DND-41 (cell line): ENCODE results near the gene ITIH5.

Source experiments
- ATAC-seq: fragments of 200-7000 bp; cut with Tn5 transposase; 3 replicates; pipeline ENCODE4 v1.9.1; 2021; ENCODE audit warnings: low read depth; ENCODE audit not compliant: insufficient read depth
- DNase-seq: peaks from one replicate; pipeline ENCODE4 v3.0.0-alpha.2; 2020
- H2AFZ ChIP-seq: 2 replicates; pipeline ENCODE4 v1.6.0; 2012; ENCODE audit warnings: low read depth, low read length
- H3K27ac ChIP-seq: 2 replicates; pipeline ENCODE4 v1.5.1; 2012; ENCODE audit warnings: low read length, inconsistent platforms
- H3K27me3 ChIP-seq: fragments of 200-600 bp; sonication (generic); 2 replicates; pipeline ENCODE4 v1.6.0; 2012; ENCODE audit warnings: low read length, mild to moderate bottlenecking, inconsistent platforms; ENCODE audit not compliant: insufficient read depth, poor library complexity
- H3K36me3 ChIP-seq: 2 replicates; pipeline ENCODE4 v1.5.1; 2012; ENCODE audit warnings: low read length, inconsistent platforms; ENCODE audit not compliant: insufficient read depth
- H3K4me1 ChIP-seq: 2 replicates; pipeline ENCODE4 v1.5.1; 2012; ENCODE audit warnings: mild to moderate bottlenecking, low read length; ENCODE audit not compliant: insufficient read depth
- H3K4me2 ChIP-seq: 2 replicates; pipeline ENCODE4 v1.6.0; 2012; ENCODE audit warnings: mild to moderate bottlenecking, moderate library complexity, low read length, inconsistent platforms; ENCODE audit not compliant: insufficient read depth
- H3K4me3 ChIP-seq, 2 experiments: fragments of 200-600 bp in 1 of 2; shearing (Covaris generic) in 1 of 2; 2 replicates each; pipeline ENCODE4 v1.5.1; 2012 to 2016; ENCODE audit warnings: inconsistent platforms in 2 of 2, low read length in 2 of 2, mild to moderate bottlenecking in 2 of 2, low read depth in 1 of 2, moderate library complexity in 1 of 2
- H3K79me2 ChIP-seq: 2 replicates; pipeline ENCODE4 v1.6.0; 2012; ENCODE audit warnings: low read length, inconsistent platforms; ENCODE audit not compliant: insufficient read depth
- H3K9ac ChIP-seq: 2 replicates; pipeline ENCODE4 v1.6.0; 2012; ENCODE audit warnings: low read depth, mild to moderate bottlenecking, inconsistent platforms, low read length, moderate library complexity
- H3K9me3 ChIP-seq: 2 replicates; pipeline ENCODE4 v1.5.1; 2012; ENCODE audit warnings: low read length, moderate library complexity, mild to moderate bottlenecking, inconsistent platforms; ENCODE audit not compliant: insufficient read depth, severe bottlenecking
- H4K20me1 ChIP-seq: 2 replicates; pipeline ENCODE4 v1.6.0; 2012; ENCODE audit warnings: low read length; ENCODE audit not compliant: insufficient read depth
- EZH2 ChIP-seq: IDR thresholded peaks from 3 replicates; pipeline ENCODE4 v1.6.1; 2012; ENCODE audit warnings: borderline replicate concordance, low read depth, mild to moderate bottlenecking, moderate library complexity, low read length, inconsistent platforms; ENCODE audit not compliant: severe bottlenecking
- TF ChIP-seq, protein P1 (sequence below): IDR thresholded peaks from 2 replicates; pipeline ENCODE4 v1.5.1; 2012; ENCODE audit warnings: borderline replicate concordance, low read length, moderate library complexity, mild to moderate bottlenecking; ENCODE audit not compliant: poor library complexity, severe bottlenecking; ENCODE audit errors: extremely low read depth

The ITIH5 gene

DNA sequence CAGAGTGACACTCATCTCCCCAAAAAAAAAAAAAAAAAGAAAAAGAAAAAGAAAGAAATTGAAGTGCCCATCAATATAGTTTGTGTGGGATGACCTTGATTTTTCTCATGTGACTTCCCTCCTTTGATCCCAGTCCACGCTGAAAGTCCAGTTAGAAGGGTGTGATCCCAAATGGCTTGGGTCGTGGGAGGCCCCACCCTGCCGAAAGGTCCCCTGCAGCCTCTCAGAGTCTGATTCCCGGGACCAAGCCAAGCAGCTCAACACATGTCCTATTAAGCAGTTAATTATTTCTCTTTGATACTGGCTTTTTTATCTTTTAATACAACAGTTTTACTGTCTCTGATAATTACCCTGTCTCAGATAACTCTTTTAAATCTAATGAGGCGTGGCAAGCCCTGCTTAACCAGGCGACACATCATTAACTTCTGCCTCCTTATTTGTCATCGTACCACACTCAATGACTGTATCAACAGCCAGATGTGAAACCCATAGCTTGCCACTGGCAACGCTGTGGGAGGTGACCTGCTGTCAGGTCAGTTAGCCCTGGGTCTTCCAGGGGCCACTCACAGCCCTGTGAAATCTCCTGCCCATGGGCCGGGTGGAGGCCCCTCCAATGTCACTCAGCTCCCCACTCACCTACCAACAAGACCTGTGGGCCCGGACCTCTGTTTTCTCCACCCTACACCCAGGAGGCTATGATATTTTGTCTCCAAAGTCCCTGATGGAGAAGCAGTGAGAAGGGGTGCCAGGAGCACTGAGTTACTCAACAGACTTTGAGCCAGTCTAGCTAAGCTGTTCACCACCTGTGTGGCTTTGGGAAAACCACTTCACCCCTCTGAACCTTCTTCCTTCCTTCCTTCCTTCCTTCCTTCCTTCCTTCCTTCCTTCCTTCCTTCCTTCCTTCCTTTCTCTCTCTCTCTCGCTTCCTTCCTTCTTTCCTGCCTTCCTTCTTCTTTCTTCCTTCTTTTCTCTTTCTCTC, 146.0 kb downstream of the ITIH5 start:
- Histone ChIP-seq H3K36me3 (no peaks in the 10 kb centered on the region), H3K27ac (no peak overlapping the region), H3K4me3 (no peak overlapping the region), H2AFZ (no peak overlapping the region), H3K27me3 (no peaks in the 10 kb centered on the region), H4K20me1 (no peaks in the 10 kb centered on the region), H3K9ac (no peak overlapping the region), H3K9me3 (no peaks in the 10 kb centered on the region), H3K4me2 (no peak overlapping the region), H3K4me1 (peaks cover 8% of the 10 kb centered on the region), H3K79me2 (no peaks in the 10 kb centered on the region)
- no peak for TF ChIP-seq EZH2
- TF ChIP-seq, protein P1, sequence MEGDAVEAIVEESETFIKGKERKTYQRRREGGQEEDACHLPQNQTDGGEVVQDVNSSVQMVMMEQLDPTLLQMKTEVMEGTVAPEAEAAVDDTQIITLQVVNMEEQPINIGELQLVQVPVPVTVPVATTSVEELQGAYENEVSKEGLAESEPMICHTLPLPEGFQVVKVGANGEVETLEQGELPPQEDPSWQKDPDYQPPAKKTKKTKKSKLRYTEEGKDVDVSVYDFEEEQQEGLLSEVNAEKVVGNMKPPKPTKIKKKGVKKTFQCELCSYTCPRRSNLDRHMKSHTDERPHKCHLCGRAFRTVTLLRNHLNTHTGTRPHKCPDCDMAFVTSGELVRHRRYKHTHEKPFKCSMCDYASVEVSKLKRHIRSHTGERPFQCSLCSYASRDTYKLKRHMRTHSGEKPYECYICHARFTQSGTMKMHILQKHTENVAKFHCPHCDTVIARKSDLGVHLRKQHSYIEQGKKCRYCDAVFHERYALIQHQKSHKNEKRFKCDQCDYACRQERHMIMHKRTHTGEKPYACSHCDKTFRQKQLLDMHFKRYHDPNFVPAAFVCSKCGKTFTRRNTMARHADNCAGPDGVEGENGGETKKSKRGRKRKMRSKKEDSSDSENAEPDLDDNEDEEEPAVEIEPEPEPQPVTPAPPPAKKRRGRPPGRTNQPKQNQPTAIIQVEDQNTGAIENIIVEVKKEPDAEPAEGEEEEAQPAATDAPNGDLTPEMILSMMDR: no peak
- no peak for ATAC-seq
- no peak for DNase-seq

DNA sequence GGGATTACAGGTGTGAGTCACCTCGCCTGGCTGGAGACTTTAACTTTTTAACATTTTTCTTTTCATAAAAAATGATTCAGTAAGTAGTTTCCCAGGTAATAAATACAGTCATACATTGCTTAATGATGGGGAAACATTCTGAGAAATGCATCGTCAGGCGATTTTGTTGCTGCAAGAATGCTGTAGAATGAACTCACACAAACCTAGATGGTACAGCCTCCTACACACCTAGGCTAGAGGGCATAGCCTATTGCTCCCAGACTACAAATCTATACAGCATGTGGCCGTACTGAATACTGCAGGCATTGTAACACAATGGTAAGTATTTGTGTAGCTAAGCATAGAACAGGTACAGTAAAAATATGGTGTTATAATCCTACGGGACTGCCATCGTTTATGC, 147.4 kb downstream of the ITIH5 start:
- H3K27me3 ChIP-seq: no peaks in the 10 kb centered on the region
- peaks cover 6% of the 10 kb centered on the region for H3K4me1 ChIP-seq
- H4K20me1 ChIP-seq: no peaks in the 10 kb centered on the region
- H3K9me3 ChIP-seq: no peaks in the 10 kb centered on the region
- H3K4me2 ChIP-seq: no peak overlapping the region
- H3K36me3 ChIP-seq: no peaks in the 10 kb centered on the region
- ATAC-seq (0 out of 3 replicates have a peak, but pooled peaks have one; percentile 57), DNase-seq (no peak)
- no peaks in the 10 kb centered on the region for H3K79me2 ChIP-seq
- H2AFZ ChIP-seq: no peak overlapping the region
- H3K9ac ChIP-seq: no peak overlapping the region
- TF ChIP-seq, protein P1: no peak
- TF ChIP-seq EZH2: no peak
- no peak overlapping the region for H3K27ac ChIP-seq
- no peak overlapping the region for H3K4me3 ChIP-seq

DNA sequence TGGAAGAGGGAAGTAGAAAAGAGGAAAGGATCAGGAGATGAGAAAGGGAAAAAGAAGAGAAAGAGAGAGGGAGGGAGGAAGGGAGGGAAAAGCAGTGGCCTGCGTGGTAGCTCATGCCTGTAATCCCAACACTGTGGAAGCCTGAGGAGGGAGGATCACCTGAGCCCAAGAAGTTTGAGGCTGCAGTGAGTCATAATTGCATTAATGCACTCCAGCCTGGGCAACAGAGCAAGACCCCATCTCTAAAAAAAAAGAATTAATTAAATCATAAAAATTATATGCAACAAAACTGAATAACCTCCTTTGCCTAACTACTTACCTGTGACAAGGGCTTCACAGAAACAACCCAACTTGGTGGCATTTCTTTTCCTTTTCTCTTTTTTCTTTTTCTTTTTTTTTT, 148.1 kb downstream of the ITIH5 start:
- H3K9ac ChIP-seq: no peak overlapping the region
- H3K4me3 ChIP-seq: no peak overlapping the region
- no peak for TF ChIP-seq EZH2
- TF ChIP-seq, protein P1: no peak
- H2AFZ ChIP-seq: no peak overlapping the region
- no peak for DNase-seq
- H3K36me3 ChIP-seq: no peaks in the 10 kb centered on the region
- ATAC-seq: no peak
- no peaks in the 10 kb centered on the region for H3K27me3 ChIP-seq
- H3K27ac ChIP-seq: no peak overlapping the region
- no peaks in the 10 kb centered on the region for H3K79me2 ChIP-seq
- H4K20me1 ChIP-seq: no peaks in the 10 kb centered on the region
- H3K4me1 ChIP-seq: peaks cover 11% of the 10 kb centered on the region
- H3K4me2 ChIP-seq: no peak overlapping the region
- no peaks in the 10 kb centered on the region for H3K9me3 ChIP-seq
